Measurements from ENCODE around the gene CUBN.
A peak's percentile ranks its signal among the peaks of the same experiment; 100 is the strongest.

Gene CUBN

DNA sequence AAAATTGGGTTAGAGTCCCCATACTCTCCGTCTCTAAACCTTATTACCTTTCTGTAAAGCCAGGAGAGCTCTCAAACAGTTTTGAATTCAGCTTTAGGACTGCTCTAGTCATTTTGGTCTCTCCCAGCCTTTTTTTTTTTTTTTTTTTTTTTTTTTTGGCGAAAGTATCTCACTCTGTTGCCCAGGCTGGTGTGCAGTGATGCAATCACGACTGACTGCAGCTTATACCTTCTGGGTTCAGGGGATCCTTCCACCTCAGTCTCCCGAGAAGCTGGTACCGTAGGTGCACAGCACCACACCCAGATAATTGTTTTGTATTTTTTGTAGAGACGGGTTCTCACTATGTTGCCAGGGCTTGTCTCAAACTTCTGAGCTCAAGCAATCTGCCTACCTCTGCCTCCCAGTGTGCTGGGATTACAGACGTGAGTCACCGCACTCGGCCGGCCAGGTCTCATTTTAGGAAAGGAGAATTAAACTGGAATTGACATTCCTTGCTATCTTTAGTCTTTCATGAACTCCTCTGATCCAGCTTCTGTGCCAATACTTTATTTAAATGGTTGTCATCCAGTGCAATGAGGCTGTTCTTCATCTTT lies 281.0 kb downstream of the CUBN start:
- H3K4me3 ChIP-seq (replicated peaks in 1 of 2; ENCODE audit: low read depth in 2 of 2, low read length in 2 of 2), result no peak overlapping the region
- DNase-seq (ENCODE audit: low read depth in 2 of 2), result peak in 1 of 2 donors; percentile 31
- TF ChIP-seq, protein P1, sequence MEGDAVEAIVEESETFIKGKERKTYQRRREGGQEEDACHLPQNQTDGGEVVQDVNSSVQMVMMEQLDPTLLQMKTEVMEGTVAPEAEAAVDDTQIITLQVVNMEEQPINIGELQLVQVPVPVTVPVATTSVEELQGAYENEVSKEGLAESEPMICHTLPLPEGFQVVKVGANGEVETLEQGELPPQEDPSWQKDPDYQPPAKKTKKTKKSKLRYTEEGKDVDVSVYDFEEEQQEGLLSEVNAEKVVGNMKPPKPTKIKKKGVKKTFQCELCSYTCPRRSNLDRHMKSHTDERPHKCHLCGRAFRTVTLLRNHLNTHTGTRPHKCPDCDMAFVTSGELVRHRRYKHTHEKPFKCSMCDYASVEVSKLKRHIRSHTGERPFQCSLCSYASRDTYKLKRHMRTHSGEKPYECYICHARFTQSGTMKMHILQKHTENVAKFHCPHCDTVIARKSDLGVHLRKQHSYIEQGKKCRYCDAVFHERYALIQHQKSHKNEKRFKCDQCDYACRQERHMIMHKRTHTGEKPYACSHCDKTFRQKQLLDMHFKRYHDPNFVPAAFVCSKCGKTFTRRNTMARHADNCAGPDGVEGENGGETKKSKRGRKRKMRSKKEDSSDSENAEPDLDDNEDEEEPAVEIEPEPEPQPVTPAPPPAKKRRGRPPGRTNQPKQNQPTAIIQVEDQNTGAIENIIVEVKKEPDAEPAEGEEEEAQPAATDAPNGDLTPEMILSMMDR (IDR thresholded peaks at IDR 0.05; ENCODE audit: low read depth, low read length), result no peak

DNA sequence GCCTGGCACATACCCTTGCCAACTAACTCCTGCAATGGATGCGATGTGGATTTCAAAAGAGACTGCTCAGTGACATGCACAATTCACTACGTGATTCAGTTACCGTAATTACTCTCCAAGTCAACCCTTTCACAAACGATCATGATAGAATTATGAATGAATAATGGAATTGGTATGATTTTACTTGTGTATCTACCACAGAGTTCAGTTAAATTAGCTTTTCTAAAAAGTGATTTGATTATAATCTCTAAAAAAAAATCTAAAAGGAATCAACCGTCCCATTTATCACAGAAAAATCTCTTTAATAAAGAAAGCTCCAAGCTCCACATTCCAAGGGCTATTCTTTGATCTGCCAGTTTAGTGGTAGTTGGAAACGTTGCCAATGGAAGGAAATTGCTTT lies 282.0 kb downstream of the CUBN start:
- DNase-seq (ENCODE audit: low read depth in 2 of 2), result peak in 1 of 2 donors; percentile 40
- H3K4me3 ChIP-seq (replicated peaks in 1 of 2; ENCODE audit: low read depth in 2 of 2, low read length in 2 of 2), result no peak overlapping the region
- TF ChIP-seq, protein P1 (IDR thresholded peaks at IDR 0.05; ENCODE audit: low read depth, low read length), result no peak

DNA sequence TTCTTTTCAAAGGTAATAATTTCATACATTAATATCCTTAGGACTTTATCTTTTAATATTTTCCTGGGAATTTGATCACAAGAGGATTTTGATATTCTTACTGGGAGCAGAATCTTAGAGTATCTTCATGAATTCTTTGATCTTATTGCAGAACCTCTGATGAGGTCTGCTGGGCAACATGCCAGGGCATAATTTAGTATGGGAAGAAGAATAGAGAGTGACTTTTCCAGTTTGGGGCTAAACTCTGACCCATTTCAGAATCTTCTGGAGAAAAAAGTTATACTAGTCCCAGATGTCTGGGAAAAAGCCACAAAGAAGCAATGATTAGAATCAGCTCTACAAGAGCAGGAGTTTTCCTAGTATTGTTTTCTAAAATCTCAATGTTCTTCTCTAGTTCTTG lies 284.4 kb downstream of the CUBN start:
- DNase-seq (ENCODE audit: low read depth in 2 of 2), result peak in 1 of 2 donors; percentile 36
- TF ChIP-seq, protein P1 (IDR thresholded peaks at IDR 0.05; ENCODE audit: low read depth, low read length), result no peak
- H3K4me3 ChIP-seq (replicated peaks in 1 of 2; ENCODE audit: low read depth in 2 of 2, low read length in 2 of 2), result no peak overlapping the region

DNA sequence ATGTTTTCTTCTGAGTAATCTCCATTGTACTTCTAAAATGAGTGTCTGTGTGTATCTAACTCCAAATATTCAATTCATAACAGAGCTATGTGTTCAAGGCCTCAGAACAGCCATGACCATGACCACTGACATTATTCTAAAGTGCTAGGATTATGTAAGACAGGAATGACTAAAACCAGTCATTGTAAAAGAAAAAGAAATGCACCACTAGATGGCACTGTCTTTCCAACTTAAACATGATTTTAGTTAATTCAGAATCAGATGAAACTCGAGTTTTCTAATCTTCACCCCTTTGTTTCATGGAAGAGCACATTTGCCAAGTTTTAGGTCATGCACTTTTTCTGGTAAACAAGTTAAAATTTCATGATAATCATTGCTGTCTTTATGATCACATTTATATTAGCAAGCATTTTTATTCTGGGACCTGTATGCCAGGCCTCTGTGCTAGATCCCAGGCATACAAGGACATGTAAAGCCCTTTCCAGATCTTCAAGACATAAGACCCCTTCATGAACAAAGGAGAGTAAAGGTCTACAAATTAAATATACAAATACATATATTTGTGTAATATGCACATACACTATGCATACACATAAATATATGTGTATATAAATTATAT lies 286.2 kb downstream of the CUBN start:
- DNase-seq (ENCODE audit: low read depth in 2 of 2), result peak; percentile 90 to 91
- TF ChIP-seq, protein P1 (IDR thresholded peaks at IDR 0.05; ENCODE audit: low read depth, low read length), result peak; percentile 12
- no peak overlapping the region for H3K4me3 ChIP-seq (replicated peaks in 1 of 2; ENCODE audit: low read depth in 2 of 2, low read length in 2 of 2)

DNA sequence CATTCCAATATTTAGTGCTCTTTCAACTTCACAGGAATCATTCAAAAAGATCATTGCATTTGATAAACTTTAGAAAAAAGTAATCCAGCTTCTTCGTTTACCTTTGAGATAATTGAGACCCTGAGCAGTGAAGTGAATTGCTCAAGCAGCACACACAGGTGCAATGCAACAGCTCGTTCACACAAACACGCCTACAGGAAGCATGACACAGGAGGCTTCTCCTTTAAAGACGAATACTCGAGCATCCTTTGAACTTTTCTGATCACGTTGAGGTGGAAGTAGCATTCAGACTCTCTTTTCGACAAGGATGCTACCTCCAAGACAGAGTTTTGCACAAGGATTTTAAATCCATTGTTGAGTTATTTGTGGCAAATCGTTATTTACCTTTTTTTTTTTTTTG lies 294.4 kb downstream of the CUBN start:
- no peak for DNase-seq (ENCODE audit: low read depth in 2 of 2)

DNA sequence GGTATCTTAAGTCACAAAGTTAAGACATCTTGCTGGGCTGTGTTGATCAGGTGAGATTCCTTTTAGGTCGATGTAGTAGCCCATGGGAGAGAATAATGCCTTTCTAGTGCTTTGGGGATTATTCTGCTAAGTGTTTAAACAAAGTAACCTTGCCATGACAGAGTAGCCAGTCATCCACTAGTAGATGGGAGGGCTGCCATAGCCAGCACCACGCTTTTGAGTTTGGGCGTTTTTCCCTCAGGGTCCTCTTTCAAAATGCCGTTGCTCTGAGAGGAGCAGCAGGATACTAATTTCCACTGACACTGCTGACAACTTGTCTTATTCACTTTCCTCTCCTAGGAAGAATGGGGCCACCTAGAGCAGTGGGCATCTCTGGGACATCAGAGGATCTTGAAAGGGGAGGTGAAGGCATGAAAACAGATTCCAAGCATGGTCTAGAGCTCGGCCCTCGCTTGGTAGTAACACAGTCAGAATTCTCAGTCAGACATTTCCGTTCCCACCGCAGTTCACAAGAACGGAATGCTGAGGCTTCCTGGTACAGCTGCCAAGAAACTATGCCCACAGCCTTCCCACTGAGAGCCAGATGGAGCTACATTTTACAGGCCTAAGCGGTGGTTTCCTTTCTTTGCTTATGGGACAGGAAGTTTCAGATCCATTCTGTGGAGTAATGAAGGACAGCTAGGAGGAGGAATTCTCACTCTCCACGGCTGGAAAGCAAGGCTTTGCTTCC lies 297.1 kb downstream of the CUBN start:
- TF ChIP-seq, protein P1 (IDR thresholded peaks at IDR 0.05; ENCODE audit: low read depth, low read length), result no peak
- H3K4me3 ChIP-seq (replicated peaks in 1 of 2; ENCODE audit: low read depth in 2 of 2, low read length in 2 of 2), result no peak overlapping the region
- DNase-seq (ENCODE audit: low read depth in 2 of 2), result peak; percentile 91 to 93

More for the DNA sequence above, 294.4 kb downstream of the CUBN start:
- no peak overlapping the region for H3K4me3 ChIP-seq (replicated peaks in 1 of 2; ENCODE audit: low read depth in 2 of 2, low read length in 2 of 2)
- TF ChIP-seq, protein P1 (IDR thresholded peaks at IDR 0.05; ENCODE audit: low read depth, low read length), result no peak
